A549 treated with GW870086 at 1 μM for 4 hours (cell line): ENCODE measurements around the gene POP4. TPM values are rescaled to one million over a fixed set of nuclear protein-coding genes. Genes with fewer than 3 reads are reported as not detected.

Source experiments
- total RNA-seq: library from RNA; stranded (reverse); fragments of 200-300 nt; extraction: Qiagen RNA extraction; gene quantifications from 5 replicates; pipeline ENCODE4 v1.2.3, GENCODE V29; 2022; ENCODE audit warnings: low read depth

The POP4 gene, protein sequence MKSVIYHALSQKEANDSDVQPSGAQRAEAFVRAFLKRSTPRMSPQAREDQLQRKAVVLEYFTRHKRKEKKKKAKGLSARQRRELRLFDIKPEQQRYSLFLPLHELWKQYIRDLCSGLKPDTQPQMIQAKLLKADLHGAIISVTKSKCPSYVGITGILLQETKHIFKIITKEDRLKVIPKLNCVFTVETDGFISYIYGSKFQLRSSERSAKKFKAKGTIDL
- 195 to 213 TPM (median 199 TPM) in 5 replicates for total RNA-seq

GRCh38 chr19:29605653-29606419 is at the start of gene POP4:
Gene POP4, plus strand, starts transcription at chr19:29606283. Its CDS starts 36 bp downstream, at chr19:29606319.

DNA sequence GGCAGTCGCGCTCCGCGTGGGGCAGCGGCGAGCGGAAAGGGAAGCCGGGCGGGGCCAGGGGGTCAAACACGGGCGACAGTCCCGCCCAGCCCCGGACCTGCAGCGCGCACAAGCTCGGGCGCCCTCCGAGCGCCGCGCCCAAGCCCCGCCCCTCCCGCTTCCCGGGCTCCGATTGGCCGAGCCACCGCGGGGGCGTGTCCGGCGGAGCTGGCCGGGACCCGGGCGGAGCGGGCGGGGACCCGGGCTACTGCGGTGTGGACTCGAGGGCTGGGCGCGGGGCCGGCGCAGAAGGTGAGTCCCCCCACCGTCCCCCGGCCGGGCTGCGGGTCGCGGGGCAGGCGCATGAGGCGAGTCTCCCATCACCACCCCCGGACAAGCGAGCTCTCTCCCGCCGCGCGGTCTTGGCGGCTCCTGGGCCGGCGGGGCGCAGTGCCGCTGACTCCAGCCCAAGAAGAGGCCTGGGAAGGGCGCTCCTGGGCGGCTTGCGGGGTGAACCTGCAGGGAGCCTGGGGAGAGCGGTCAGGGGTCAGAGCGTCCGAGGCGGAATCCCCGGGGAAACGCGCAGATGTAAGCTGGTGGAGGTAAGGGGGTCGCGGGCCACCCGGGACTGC is 59.2 kb downstream of the POP4 start, which contains the start of gene PLEKHF1:
TSS of gene PLEKHF1 (plus strand) at position 247 of the 611 bp plus-strand sequence. CDS start 8,379 bp downstream, outside the sequence.

Other genes starting within 250 kb of the POP4 start
- not detected in 5 replicates for gene VSTM2B, start 80.3 kb upstream of the POP4 start, total RNA-seq
- 6.7 to 9.0 TPM (median 8.8 TPM) in 5 replicates for gene PLEKHF1, start 59.2 kb downstream of the POP4 start, total RNA-seq
- 40.1 to 52.2 TPM (median 49.9 TPM) in 5 replicates for gene C19orf12, start 109.0 kb downstream of the POP4 start, total RNA-seq
- 22.6 to 25.0 TPM (median 23.7 TPM) in 5 replicates for gene CCNE1, start 205.7 kb downstream of the POP4 start, total RNA-seq